B cell (primary cell): ENCODE measurements around the gene COL5A2.

Experiments
- CTCF ChIP-seq: fragments of 200-600 bp; IDR thresholded peaks from one replicate; pipeline ENCODE4 v1.8.0; 2022; ENCODE audit warnings: antibody characterized with exemption, mild to moderate bottlenecking
- EZH2 ChIP-seq: IDR thresholded peaks from 2 replicates; pipeline ENCODE4 v1.6.1; 2012; ENCODE audit warnings: borderline replicate concordance, low read depth, mild to moderate bottlenecking, moderate library complexity, low read length; ENCODE audit not compliant: insufficient read depth, poor library complexity, severe bottlenecking

GRCh38 chr2:189178054-189178453 lies 1.5 kb downstream of the COL5A2 start:
- no peak for TF ChIP-seq CTCF
- TF ChIP-seq EZH2: no peak
